Astrocyte (in vitro differentiated cells and primary cell): ENCODE data around the gene CEP95. TPM values are rescaled to one million over a fixed set of nuclear protein-coding genes. Genes with fewer than 3 reads are reported as not detected.

ENCODE experiments used
- DNase-seq: peaks from one replicate; pipeline ENCODE4 v3.0.0-alpha.2; 2010; ENCODE audit warnings: low read depth
- FAIRE-seq: peaks from 2 replicates; lab custom pipeline; 2011; peaks lifted over from hg19 to GRCh38; lab: Jason Lieb, UNC
- H2AFZ ChIP-seq: 2 replicates; pipeline ENCODE4 v1.6.0; 2012; ENCODE audit warnings: low read depth, low read length, inconsistent platforms
- H3K27ac ChIP-seq: 2 replicates; pipeline ENCODE4 v1.5.1; 2011; ENCODE audit warnings: low read depth, low read length, inconsistent platforms
- H3K27me3 ChIP-seq: 2 replicates; pipeline ENCODE4 v1.6.0; 2011; ENCODE audit warnings: low read length, inconsistent platforms; ENCODE audit not compliant: insufficient read depth
- H3K36me3 ChIP-seq: 2 replicates; pipeline ENCODE4 v1.5.1; 2011; ENCODE audit warnings: low read length, inconsistent platforms; ENCODE audit not compliant: insufficient read depth
- H3K4me1 ChIP-seq: 2 replicates; pipeline ENCODE4 v1.5.1; 2011; ENCODE audit warnings: low read length, inconsistent platforms; ENCODE audit not compliant: insufficient read depth
- H3K4me2 ChIP-seq: 2 replicates; pipeline ENCODE4 v1.6.0; 2012; ENCODE audit warnings: low read length, inconsistent platforms
- H3K4me3 ChIP-seq: 2 replicates; pipeline ENCODE4 v1.5.1; 2011; ENCODE audit warnings: low read depth, mild to moderate bottlenecking, low read length, inconsistent platforms; ENCODE audit not compliant: insufficient read depth
- H3K79me2 ChIP-seq: 2 replicates; pipeline ENCODE4 v1.6.0; 2012; ENCODE audit warnings: mild to moderate bottlenecking, low read length, inconsistent platforms; ENCODE audit not compliant: insufficient read depth
- H3K9ac ChIP-seq: 2 replicates; pipeline ENCODE4 v1.6.0; 2012; ENCODE audit warnings: mild to moderate bottlenecking, low read length, inconsistent platforms
- H3K9me3 ChIP-seq: 2 replicates; pipeline ENCODE4 v1.5.1; 2012; ENCODE audit warnings: low read depth, mild to moderate bottlenecking, low read length, inconsistent platforms; ENCODE audit not compliant: insufficient read depth
- H4K20me1 ChIP-seq: 2 replicates; pipeline ENCODE4 v1.6.0; 2012; ENCODE audit warnings: low read length, inconsistent platforms; ENCODE audit not compliant: insufficient read depth
- H3K27ac Mint-ChIP-seq: one replicate; pipeline ENCODE4 v1.8.0; 2021; ENCODE audit warnings: mild to moderate bottlenecking, mixed read lengths; ENCODE audit not compliant: unreplicated experiment
- H3K27me3 Mint-ChIP-seq: one replicate; pipeline ENCODE4 v1.8.0; 2021; ENCODE audit warnings: low read depth, mixed read lengths; ENCODE audit not compliant: unreplicated experiment
- H3K36me3 Mint-ChIP-seq: one replicate; pipeline ENCODE4 v1.8.0; 2021; ENCODE audit warnings: low read depth, mixed read lengths; ENCODE audit not compliant: unreplicated experiment
- H3K4me1 Mint-ChIP-seq: one replicate; pipeline ENCODE4 v1.8.0; 2021; ENCODE audit warnings: low read depth, mixed read lengths; ENCODE audit not compliant: unreplicated experiment
- H3K4me3 Mint-ChIP-seq: one replicate; pipeline ENCODE4 v1.8.0; 2021; ENCODE audit warnings: mild to moderate bottlenecking, moderate library complexity, mixed read lengths; ENCODE audit not compliant: unreplicated experiment
- H3K9me3 Mint-ChIP-seq: one replicate; pipeline ENCODE4 v1.8.0; 2021; ENCODE audit warnings: mild to moderate bottlenecking, mixed read lengths; ENCODE audit not compliant: unreplicated experiment
- EZH2 ChIP-seq: IDR thresholded peaks from 2 replicates; pipeline ENCODE4 v1.6.1; 2012; ENCODE audit warnings: mild to moderate bottlenecking, low read length, inconsistent platforms; ENCODE audit not compliant: insufficient read depth
- total RNA-seq: library from RNA; stranded (reverse); gene quantifications from 2 replicates; pipeline ENCODE4 v1.2.1, GENCODE V29; 2021
- TF ChIP-seq, protein P1 (sequence below): IDR thresholded peaks from 2 replicates; pipeline ENCODE4 v1.5.1; 2011; ENCODE audit warnings: low read depth, mild to moderate bottlenecking, inconsistent platforms, low read length, moderate library complexity; ENCODE audit not compliant: insufficient read depth

Gene CEP95
- total RNA-seq, 1 donor from 2014 or later = 35.2 TPM

DNA sequence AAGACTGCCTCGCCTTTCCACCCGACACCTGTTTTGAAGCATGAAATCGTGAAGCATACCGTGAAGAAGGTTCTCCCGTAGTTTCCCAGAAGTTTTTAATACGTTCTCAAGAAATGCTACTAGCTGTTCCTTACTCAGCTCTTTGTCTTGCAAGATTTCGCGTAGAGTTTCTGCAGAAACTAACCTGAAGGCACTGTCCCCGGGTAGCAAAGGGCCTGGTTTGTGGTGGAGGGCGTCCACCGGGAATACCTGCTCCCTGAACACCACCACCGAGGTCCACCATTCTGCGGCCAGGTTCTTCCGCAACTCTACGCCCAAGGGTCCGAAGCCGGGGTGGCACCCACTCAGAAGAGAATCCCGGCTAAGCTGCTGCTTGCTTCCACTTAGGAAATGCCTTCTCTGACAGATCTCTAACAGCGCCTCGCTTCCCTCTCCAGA lies 10.4 kb upstream of the CEP95 start:
- Mint-ChIP-seq H3K4me1 (peaks cover 37% of the 10 kb centered on the region), H3K36me3 (peaks cover 13% of the 10 kb centered on the region), H3K4me3 (peak overlapping the region; percentile 93), H3K27me3 (no peaks in the 10 kb centered on the region), H3K27ac (peak overlapping the region; percentile 90), H3K9me3 (no peaks in the 10 kb centered on the region)
- peak overlapping the region; percentile 91 for H3K4me2 ChIP-seq
- H3K27ac ChIP-seq = peak overlapping the region; percentile 65
- H3K79me2 ChIP-seq = peaks cover 53% of the 10 kb centered on the region
- TF ChIP-seq, protein P1, sequence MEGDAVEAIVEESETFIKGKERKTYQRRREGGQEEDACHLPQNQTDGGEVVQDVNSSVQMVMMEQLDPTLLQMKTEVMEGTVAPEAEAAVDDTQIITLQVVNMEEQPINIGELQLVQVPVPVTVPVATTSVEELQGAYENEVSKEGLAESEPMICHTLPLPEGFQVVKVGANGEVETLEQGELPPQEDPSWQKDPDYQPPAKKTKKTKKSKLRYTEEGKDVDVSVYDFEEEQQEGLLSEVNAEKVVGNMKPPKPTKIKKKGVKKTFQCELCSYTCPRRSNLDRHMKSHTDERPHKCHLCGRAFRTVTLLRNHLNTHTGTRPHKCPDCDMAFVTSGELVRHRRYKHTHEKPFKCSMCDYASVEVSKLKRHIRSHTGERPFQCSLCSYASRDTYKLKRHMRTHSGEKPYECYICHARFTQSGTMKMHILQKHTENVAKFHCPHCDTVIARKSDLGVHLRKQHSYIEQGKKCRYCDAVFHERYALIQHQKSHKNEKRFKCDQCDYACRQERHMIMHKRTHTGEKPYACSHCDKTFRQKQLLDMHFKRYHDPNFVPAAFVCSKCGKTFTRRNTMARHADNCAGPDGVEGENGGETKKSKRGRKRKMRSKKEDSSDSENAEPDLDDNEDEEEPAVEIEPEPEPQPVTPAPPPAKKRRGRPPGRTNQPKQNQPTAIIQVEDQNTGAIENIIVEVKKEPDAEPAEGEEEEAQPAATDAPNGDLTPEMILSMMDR = no peak
- TF ChIP-seq EZH2 = no peak
- H3K36me3 ChIP-seq = peaks cover 42% of the 10 kb centered on the region
- H3K4me3 ChIP-seq = peak overlapping the region; percentile 74
- no peak for FAIRE-seq
- H3K9ac ChIP-seq = peak overlapping the region; percentile 81
- H3K9me3 ChIP-seq = no peaks in the 10 kb centered on the region
- H4K20me1 ChIP-seq = peaks cover 51% of the 10 kb centered on the region
- DNase-seq = no peak
- peak overlapping the region; percentile 28 for H2AFZ ChIP-seq
- H3K4me1 ChIP-seq = peaks cover 30% of the 10 kb centered on the region
- H3K27me3 ChIP-seq = no peaks in the 10 kb centered on the region

DNA sequence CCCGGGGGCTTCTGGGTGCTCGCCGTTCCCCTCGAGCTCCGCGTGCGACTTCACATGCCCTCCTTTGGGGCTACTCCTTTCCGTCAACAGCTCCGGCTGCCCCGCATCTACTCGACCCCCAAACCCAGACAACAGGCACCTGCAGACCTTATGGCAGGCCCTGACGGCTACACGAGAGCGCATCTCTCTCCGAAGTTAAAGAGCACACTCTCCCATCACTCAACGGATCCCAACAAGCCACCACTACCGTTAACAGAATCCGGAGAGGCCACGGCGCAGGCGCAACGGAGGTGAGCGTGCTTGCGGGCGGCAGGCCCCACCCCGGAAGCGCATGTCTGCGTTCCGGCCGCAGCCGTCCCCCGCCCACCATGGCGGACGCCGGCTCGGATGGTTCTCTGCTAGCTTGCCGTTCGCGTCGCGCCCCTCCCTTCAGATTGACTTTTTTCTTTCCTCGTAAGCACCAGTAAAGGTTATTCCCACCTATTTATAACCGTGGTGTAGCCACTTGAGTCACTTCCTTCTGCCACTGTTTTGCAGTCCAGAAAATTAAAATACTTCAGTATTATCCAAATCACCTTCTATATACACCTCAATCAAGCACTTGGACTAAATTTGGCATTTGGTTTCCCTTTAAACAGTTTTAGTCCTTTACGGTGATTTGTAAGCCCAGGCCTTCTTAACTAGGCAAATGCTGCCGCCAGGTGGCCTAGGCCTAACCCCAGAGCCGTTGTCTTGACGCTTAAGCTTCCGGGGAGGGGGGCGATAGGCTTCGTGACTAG lies 9.8 kb upstream of the CEP95 start, which contains the start of gene POLG2:
POLG2 (minus strand) TSS at position 269 of the 779 bp plus-strand sequence; CDS start at position 183, 86 bp downstream.
- peaks cover 41% of the 10 kb centered on the region for H3K4me1 Mint-ChIP-seq
- Histone ChIP-seq H3K9ac (peak within 1 kb of the TSS; percentile 81), H3K79me2 (peaks cover 59% of the 10 kb centered on the region), H3K4me2 (peak within 1 kb of the TSS; percentile 91), H3K27me3 (no peaks in the 10 kb centered on the region), H3K4me3 (peak within 1 kb of the TSS; percentile 74), H2AFZ (peak within 1 kb of the TSS; percentile 28), H3K4me1 (peaks cover 33% of the 10 kb centered on the region), H3K36me3 (peaks cover 48% of the 10 kb centered on the region), H4K20me1 (peaks cover 57% of the 10 kb centered on the region), H3K9me3 (no peaks in the 10 kb centered on the region), H3K27ac (peak within 1 kb of the TSS; percentile 65)
- TF ChIP-seq, protein P1 = peak; percentile 47
- TF ChIP-seq EZH2 = no peak
- FAIRE-seq (no peak), DNase-seq (peak; percentile 86)
- peak within 1 kb of the TSS; percentile 90 for H3K27ac Mint-ChIP-seq
- H3K27me3 Mint-ChIP-seq = no peaks in the 10 kb centered on the region
- peak within 1 kb of the TSS; percentile 93 for H3K4me3 Mint-ChIP-seq
- no peaks in the 10 kb centered on the region for H3K9me3 Mint-ChIP-seq
- H3K36me3 Mint-ChIP-seq = peaks cover 13% of the 10 kb centered on the region
